IPS DF 4.7 (cell line): ENCODE results near the gene BABAM2.

ENCODE experiments used
- DNase-seq: peaks from one replicate; pipeline ENCODE4 v3.0.0-alpha.2; 2013; ENCODE audit warnings: low spot score; ENCODE audit errors: extremely low read depth

BABAM2 gene

DNA sequence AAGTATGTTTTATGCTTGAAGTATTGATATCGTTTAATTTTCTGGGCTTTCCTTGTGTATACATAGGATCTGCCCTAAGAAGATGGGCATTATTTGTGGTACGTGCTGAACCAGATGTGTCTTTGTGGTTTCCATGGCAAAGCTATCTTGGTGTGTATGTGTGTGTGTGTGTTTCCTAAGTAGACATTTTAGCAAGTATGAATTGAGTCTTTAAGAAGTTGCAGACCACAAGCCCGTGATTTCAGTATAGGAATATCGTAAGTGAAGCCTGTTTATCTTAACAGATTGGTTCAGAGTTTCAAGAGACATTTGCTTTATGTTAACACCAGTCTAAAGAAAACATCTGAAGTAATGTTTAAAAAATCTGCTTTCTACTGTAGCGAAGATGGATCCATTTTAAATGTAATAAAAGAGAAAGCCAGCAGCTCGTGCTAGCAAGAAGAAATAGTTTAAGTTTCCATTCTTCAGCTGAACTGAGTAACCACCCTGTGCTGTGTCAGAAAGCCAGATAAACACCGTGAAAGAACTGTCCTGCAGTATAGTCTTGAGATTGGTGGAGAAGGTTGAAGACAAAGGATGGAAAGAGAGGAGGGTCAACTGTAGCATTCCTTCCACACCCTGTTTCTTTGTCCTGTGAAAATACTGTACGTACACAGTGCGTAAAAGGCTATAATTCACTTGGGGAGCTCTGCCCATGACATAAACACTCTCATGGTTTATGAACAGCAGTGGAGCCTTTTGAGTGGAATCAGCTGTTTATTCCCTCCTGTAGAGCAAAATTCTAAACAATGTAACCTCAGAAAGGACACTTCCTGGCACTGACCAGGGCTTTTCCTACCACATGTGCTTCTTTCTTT is 410.2 kb downstream of the BABAM2 start:
- no peak for DNase-seq

DNA sequence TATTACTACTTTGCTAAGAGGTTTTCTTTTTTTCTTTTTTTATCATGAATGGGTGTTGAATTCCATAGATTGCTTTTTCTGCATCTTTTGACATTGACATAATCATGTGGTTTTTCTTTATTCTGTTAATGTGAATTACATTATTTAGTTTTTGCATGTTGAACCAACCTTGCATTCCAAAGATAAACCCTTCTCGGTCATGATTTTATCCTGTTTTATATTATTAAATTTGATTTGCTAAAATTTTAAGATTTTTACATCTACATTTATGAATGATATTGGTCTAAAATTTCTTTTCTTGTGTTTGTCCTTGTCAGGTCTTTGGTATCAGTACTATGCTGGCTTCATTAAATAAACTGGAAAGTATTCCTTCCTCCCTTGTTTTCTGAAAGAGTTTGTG is 414.7 kb downstream of the BABAM2 start:
- no peak for DNase-seq

DNA sequence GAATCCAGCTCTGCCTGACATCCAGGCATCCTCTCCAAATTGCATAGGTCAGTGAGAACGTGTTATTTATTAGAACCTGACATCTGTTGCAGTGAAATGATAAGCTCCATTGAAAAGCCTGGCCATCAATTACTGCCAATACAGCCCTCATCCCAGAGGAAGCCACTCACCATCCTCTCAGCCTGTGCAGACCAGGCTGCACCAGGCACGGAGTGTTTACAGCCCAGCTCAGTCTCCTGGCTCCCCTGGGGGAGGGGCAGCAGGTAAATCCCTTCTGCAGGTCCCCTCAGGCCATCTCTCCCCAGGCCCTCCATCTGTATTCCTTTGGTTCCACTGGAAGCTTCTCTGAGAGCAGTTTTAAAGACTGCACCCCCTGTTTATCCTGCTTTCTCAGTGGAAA is 419.6 kb downstream of the BABAM2 start:
- no peak for DNase-seq

DNA sequence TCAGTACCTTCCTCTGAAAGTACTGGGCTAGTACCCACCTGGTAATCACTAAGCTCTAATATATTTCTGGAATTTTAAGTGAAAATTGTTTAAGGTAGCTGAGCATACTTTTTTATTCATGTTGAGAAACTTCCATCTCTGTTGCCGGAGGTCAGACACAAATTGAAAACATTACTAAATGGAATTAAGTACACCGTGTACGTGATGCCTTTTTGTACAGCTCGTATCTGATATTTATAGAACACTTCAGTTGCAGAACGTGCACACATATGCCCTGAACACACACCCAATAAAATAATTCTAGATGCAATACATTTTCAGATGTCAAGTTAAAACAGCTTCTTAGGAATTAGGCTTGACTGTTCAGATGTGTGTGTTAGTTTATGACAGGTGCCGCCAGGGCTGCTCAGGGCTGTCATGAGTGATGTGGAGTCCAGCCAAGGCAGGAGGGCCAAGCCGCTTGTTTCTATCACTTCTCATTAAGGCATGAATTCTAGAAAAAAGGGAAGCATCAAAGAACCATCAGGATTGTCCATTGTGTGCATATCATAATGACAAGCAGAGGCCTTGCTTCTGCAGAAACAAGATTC is 421.2 kb downstream of the BABAM2 start:
- no peak for DNase-seq

DNA sequence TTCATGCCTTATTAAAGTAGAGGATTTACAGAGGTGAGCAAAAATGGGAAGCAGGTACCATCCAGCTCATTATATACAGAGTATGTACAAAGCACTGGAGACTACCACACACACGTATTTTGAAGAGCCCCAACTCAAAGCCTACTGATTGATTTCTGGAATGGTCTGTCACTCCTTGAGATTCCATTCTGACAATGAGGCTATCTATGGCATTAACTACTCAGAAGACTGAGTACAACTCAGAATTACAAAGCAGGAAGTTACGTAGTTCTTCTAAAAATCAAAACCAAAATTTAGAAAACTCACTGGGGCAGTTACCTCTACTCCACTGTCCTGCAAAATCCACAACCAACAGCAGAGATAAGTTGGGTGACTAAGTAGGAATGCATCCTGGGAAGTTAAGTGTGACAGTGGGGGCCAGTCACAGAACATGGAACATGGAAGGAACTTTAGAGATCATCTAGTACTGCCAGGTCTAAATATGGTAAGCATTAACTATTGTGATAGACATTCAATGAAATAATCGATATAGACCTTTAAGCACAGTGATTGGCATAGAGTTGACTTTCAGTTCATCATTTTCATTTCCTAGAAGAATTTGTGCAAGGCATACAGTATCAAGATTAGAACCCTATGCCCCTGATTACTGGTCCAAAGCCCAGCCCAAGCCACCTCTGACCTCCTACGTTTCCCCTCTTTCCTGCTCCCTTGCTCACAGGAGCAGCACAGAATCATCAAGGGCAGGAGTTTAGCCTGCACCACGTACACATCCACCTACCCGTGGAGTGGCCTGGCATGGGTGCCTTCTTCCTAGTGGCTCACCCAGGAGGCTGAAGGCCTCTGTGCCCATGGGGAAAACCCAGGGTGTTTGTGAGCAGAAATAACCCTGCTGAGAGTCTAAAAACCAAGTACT is 422.0 kb downstream of the BABAM2 start:
- no peak for DNase-seq

DNA sequence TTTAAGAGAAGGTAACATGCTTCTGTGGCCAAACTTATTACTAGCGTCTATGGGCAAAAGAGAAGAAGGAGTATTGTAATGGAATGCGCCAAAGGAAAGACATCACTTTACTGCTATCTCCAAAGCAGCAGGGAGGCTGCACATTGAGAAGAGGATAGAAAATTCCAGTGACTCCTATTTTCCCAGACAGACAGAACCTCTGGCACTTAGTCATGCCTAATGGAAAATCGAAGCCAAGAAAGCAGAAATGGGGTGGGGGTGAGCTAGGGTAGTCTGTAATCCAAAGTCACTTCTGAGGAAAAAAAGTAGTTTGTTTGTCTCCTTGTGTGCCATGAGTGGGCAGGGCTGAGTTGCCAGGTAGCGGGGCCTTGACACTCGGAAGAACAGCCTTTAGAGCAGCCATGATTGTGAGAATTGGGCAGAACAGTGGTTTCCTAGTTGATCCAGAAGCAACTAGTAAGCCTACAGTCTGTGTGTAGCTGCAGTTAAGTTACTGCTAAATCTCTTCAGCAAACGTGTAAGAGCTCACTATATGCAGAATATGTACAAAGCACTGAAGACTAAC is 422.8 kb downstream of the BABAM2 start:
- DNase-seq = no peak

DNA sequence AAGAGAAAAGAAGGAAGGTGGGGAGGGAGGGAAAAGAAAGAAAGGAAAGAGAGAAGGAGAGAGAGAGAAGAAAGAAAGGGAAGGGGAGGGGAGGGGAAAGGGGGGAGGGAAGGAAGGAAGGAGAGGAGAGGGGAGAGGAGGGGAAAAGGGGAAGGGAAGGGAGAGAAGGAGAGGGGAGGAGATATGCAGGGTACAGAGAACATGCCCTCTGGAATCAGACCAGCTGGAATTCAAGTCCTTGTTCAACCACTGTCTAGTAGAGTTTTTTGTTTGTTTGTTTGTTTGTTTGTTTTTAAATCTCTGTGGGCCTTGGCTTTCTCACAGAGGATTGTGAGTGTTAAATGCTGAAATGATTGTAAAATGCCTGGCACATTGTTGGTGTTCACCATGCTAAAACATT is 424.4 kb downstream of the BABAM2 start:
- no peak for DNase-seq

DNA sequence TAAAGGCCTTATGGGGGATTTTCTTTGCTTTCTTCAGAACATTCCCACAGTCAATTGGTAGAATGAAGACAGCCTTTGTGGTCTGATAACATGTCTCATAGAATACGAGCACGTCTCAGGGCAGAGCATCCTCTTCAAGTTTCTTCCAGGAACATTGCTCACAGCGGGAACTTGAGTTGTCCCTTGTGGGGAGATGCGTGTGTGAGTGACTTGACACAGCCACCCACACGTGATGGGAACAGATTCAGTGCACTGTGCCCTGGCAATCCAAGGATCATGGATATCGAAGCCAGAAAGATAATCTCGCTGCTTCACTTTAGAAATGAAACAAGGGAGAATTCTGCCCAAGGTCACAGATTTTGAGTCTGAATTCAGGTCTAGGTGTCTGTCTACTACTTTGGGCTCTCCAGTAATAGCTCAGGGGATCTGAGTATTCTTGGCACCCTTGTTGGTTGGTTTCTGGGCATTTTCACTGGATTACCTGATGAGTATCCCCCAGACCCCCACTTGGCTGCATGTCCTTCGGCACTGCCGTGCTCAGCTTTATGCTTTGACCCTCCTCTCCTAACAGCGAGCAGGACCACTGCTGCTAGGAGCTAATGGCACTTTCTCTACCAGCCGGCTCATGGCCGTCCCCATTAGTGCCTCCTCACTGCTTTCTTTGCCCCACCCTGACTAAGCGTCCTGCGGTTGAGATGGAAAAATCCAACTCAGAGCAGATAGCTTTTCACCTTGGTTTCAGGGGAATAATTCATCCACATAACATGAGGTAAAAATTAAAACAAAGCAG is 426.2 kb downstream of the BABAM2 start:
- DNase-seq = no peak

DNA sequence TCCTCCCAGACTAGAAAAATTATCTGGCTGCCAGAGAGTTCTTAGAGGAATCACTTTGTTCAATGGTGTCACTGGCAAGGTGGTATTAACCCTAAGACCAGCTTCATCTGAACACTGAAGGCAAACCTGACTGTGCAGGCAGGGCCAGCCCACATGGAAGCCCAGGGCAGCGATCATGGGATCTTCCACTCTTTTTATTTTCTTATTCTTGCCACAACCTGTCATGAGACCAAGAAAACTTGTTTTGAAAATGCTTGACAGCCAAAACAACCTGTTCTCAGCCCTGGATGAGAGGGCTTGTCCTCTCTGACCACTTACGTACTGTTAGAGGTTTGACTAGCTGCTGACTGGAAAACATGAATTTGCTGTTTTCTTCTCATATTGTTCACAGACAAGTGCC is 426.9 kb downstream of the BABAM2 start:
- DNase-seq = no peak

DNA sequence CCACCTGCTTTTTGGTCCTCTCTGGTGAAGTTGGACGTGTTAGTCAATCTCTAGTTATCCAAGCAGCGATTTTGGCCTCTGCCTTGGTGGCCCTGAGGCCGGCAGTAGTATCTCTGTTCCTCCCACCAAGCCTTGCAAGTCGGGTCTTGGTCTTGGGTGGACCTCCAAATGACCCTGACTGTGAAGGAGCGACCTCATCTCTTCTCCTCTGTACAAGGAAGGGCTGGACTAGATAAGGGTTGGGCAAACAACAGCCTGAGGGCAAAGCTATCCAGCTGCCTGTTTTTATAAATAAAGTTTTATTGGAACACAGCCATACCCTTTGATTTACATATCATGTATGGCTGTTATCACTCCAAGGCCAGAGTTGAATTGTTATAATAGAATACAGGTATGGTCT is 427.5 kb downstream of the BABAM2 start:
- DNase-seq = no peak

DNA sequence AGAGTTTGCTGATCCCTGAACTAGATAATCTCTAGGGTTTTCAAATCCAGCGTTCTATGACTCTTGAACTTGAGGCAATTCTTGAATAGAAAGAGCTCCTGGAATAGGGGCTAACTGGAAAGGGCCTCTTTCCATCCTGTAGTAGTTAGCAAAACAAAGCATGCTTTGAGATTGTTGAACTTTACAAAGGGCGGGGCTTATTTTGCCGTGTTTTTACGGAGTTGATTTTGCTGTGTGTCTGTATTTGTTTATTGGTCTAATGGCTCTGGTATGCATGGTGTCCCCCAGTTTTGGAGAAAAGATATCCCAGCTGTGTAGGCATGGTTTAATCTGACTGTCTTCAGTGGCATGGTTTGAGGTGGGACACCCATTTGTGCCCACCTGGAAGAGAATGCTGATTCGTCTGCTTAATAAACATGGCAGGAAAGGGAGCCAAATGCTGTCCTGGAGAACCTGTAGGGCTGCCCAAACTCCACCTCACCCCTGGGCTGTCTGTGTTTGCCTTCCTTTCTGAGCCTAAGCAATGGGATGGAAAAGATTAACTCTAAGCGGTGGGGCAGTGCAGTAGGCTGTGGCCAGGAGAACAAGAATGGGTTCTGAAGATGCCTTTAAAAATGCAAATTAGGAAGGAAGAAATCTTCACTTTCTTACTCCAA is 428.1 kb downstream of the BABAM2 start:
- DNase-seq = no peak

DNA sequence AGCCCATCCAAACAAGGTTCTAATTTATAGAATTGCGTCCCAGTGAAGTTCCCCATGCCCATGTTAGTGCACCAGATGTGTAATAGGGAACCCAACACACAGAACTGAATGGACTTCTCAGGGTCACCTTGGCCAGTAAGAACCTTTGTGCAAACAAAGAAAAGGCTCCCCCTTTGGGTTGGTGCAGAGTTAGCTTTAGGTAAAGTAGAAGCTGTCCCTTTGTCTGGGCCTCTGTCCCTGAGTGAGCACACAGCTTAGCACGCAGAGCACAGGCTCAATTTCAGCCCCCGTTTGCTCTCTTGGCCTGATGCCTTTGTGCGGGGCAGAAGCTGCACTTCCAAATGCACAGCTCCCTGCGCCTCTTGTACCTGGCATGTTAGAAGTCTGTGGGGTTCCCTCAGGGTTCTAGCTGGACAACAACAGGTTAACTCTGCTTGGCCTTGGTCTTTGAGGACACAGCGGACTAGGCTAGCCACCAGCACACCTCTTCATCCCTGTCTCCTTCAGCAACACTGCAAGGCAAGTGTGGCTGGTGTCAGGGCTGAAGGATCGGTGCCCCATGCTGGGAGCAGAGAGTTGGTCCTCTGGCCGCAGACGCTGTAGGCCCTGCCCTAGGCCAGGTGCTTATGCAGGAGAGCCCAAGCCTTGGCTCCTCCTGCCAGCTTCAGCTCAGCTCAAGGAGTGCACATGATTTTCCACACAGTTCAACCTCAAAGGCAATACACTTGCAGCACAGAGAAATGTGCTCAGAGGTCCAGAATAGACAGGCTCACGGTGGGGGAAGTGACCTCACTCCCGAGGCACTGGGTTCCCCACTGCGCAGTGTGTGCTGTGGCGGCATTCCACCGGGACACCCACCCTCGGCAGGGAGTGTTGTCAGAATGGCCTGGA is 428.8 kb downstream of the BABAM2 start:
- DNase-seq = no peak

DNA sequence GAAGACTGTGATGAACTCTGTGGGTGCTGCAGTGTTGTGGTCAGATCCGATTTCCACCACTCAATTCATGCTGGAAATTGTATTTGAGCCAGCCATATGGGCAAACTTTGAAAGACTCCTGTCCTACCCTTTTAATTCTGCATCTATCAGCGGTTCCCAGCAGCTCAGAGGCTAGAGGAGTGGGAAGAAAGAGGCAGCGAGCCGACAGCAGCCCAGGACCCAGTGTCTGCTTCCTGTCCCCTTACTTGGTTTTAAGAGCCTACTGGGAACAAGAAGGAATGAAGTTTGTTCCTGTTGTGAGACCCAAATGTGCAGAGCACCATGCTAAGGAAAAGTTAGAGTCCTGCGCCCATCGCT is 429.5 kb downstream of the BABAM2 start:
- DNase-seq = no peak

DNA sequence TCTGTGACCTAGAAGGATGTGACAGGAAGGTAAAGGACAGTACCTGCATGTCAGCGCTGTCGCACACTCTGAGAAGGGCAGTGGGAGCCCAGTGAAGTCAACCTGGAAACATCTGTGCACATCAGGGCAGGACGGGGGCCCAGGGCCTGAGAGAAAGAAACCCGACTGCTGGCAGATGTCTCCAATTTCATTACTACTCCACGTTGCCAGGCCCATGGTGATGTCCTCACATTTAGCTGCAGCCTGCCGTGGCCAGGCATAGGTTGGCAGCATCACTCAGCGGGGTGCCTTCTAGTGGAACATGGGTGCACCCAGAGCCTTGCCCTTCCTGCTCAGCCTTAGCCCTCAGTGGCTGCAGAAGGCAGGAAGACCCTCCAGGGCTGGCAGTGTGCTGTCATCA is 429.8 kb downstream of the BABAM2 start:
- no peak for DNase-seq

DNA sequence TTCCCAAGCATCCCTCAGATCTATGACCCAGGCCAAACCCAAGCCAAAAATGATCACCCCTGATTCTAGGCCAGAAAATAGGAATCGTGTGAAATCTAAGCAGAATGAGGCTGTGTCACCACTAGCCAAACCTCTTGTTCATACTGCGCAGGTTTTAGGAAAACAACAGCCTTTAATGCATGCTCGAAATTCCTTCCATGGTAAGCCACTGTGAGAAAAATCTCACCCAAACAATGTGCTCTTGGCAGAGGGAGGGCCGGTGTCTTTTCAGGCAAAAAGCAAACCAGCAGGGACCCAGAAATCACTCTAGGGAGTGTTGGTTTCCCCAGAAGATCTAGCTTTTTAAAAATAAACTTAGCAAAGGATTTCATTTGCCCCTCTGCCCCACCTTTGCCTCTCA is 430.9 kb downstream of the BABAM2 start:
- DNase-seq = no peak

DNA sequence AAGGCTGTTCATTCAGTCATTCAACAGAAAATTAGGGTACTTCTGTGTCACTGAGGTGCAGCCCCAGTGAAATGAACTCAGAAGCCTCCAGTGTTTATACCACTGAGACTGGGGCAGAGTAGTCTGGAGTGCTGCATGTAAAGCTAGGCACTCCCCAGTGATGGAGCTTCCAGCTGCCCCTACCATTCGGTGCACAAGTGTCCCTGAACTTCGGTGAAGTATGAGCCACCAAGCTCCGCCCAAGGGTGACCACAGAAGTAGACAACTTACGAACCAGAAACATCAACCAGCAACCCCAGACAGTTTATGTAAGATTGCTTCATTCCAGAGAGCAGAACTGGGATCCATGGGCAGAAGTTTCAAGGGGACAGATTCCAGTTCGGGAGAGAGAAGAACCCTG is 431.5 kb downstream of the BABAM2 start:
- DNase-seq = no peak

DNA sequence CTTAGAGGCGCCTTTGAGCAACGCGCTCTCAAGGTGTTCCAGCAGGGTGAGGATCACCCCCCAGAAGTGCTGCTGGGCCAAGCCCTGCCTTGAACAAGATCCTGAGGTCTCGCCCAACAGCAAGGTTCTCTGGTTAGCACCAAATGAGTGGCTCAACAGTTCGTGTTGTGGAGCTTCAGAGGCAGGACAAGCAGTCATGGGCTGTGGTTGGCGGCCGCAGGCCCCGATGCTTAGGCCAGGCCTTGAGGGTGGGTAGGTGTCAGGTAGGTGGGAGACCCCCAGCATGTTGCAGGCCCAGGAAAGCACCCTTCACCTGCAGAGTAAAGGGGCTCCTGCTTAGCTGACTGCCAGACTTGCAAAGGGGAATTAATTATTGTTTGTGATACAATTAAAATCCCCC is 431.9 kb downstream of the BABAM2 start:
- DNase-seq = no peak

DNA sequence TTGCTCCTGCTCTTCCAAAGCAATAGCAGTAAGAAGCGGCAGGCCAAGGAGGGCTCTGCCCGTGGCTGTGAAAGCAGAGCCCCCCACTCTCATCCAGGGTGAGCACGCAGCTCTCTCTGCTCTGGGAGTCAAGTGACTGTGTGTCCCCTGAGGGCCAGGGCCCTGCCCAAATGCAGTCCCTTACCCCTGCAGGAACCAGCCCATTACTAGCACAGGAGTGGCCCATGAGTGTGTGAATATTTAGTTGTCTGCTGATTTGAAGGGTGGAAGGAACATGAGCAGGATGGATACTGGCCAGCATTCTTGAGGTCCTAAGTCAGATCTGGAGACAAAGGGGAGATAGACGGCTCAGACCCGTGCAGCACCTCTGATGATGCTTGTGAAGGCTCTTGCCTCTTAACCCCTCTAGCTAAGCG is 432.5 kb downstream of the BABAM2 start:
- no peak for DNase-seq

DNA sequence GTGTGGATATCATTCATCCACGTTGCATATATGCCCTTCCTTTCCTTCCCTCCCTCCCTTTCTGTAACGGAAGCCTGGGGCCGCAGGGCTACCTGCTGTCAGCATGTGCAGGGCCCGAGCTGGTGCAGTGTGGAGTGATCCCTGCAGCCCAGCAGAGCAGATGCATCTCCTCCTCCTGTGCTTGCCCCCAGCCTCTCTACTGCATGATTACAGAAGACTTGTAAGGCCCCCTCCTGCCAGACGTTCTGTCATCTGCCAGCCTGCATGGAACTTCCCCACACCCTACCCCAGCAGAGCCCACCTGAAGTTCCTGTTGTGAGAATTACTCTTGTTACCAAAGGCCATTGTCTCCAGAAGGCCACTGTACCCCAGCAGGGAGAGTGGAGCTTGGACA is 434.6 kb downstream of the BABAM2 start:
- no peak for DNase-seq
